HG03571 (cell line): ENCODE results near the gene WASHC1.
"Not testable (repeated sequence)": the region's sequence is repeated elsewhere in the genome, so short reads cannot be mapped to it uniquely, and the experiment has no call there.

Experiments used
- ATAC-seq: cut with Tn5 transposase; IDR thresholded peaks from one replicate; pipeline ENCODE4 v1.9.1; 2021; ENCODE audit not compliant: unreplicated experiment

Gene WASHC1, protein sequence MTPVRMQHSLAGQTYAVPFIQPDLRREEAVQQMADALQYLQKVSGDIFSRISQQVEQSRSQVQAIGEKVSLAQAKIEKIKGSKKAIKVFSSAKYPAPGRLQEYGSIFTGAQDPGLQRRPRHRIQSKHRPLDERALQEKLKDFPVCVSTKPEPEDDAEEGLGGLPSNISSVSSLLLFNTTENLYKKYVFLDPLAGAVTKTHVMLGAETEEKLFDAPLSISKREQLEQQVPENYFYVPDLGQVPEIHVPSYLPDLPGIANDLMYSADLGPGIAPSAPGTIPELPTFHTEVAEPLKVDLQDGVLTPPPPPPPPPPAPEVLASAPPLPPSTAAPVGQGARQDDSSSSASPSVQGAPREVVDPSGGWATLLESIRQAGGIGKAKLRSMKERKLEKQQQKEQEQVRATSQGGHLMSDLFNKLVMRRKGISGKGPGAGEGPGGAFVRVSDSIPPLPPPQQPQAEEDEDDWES

DNA sequence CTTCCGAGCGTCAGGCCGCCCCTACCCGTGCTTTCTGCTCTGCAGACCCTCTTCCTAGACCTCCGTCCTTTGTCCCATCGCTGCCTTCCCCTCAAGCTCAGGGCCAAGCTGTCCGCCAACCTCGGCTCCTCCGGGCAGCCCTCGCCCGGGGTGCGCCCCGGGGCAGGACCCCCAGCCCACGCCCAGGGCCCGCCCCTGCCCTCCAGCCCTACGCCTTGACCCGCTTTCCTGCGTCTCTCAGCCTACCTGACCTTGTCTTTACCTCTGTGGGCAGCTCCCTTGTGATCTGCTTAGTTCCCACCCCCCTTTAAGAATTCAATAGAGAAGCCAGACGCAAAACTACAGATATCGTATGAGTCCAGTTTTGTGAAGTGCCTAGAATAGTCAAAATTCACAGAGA is at the start of gene WASHC1:
Gene WASHC1 (minus strand): TSS at position 101 of the 400 bp plus-strand sequence. CDS start 4,457 bp downstream, outside the sequence.
- ATAC-seq = not testable (repeated sequence)

DNA sequence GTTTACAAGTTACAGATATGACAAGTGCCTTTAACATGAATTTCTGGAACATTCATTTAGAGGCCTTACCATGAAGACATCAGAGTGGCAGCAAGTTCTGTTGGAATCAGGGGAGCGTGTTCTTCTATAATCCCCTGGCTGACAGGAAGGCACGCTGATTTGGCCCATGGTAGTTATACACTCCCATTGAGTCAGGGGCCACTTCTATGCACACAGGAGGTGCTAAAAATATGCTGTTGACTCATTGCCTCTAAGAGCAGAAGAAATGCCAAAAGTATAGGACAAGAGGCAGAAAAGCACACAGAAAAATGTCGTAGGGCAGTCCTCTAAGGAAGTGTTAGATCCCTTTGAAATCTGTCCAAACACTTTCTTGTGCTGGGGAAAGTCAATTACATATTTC is 49.1 kb upstream of the WASHC1 start:
- not testable (repeated sequence) for ATAC-seq

DNA sequence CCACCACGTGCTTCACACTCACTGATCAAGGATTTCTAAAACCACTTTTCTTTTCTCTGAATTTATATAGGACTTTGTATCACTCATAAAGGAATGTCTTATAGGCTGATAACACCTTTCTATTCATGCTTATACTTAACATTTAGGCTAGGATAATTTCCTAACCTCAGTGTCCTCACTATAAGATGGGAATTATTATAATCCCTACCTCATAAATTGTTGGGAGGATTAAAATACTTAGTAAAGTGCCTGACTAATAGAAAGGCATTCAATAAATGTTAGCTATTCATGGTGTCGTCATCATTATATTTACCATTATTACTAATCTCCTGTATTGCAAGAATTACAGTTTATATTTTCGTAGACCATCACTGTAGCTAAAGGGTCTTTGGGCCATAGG is 47.1 kb upstream of the WASHC1 start:
- ATAC-seq = not testable (repeated sequence)

DNA sequence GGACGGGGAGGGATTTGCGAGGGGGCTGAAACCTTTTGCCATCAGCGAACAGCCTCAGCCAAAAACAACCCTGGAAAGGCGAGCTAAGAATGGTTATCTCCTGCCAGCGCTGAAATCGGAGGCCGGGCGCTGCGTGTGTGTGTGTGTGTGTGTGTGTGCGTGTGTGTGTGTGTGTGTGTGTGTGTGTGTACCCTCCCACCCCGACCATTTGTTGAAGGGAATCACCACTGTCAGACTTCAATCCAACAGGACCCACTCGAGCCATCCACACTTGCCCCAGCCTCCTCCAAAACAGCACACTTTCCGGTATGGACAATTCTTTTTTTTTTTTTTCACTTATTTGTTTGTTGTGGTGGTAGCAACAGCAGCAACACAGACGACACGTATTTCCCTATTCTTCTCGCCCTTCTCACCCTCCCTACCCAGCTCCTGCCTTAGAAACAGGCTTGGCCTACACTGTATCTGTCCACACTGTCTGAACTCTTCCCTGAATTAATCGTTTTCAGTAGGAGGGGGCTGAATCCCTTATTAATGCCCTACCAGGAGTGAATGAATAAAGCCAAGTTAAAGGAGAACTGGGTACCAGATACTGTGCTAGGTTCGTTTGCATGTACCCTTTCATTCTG is 44.8 kb upstream of the WASHC1 start:
- not testable (repeated sequence) for ATAC-seq

DNA sequence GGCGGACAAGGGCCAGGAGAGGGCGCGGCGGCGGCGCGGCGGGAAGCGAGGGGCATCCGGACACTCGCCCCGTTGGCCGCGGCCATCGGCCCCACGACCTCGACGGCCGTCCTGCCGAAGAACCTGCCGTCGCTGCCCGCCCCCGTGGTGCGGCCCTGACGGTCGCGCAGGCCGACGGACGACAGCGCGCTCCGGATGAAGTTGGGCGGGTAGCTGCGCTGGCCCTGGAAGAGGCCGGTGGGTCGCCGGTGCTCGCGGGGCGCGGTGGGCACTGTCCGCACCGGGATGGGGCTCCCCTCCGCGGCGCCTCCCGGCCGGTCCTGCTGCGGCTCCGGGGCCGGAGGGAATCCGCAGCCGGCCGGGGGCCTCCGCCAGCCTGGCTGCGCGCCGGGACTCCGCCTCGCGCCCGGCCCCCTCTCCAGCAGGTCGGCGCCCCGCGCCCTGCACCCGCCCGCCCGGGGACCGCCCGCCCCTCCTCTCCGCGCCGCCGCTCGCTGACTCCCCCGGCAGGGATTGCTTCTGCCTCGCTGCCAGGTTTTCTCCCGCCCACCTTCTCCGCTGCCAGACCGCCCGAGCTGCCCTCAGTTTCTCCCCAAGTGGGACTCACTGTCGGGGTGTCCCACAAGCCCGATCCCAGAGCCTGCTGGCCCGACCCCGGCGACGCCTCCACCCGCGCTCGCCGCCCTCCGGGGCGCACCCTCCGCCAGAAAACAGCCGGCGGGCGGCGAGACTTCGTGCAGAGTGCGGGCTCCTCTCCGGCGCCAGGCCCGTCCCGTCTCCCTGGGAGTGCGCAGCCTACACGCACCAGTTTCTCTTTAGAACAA is 44.0 kb upstream of the WASHC1 start:
- not testable (repeated sequence) for ATAC-seq

DNA sequence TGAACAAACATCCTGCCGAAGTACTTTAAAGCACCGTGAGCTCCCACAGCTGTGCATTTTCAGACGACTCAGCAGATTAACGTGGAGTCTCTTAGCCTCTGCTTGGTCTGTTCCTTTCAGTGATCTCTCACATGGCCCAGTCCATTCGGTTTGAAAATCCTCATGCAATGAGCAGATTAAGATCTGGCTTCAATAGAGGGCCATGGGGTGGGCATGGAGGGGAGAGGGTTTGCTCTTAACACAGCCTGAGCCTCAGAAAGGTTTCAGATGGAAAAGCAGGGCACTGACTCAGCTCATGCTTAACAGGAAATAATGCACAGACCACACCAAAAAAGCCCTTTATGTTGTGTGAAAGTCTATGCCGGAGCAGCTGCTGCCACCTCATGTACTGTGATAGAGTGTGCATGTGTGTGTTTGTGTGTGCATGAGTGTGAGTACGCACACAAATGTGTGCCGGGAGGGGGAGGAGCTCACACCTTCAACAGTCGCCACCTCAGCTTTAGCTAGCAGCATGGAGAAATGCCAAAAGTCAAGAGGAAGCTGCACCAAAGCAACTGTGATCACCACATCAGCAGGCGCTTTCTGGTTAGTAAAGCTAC is 33.9 kb upstream of the WASHC1 start:
- not testable (repeated sequence) for ATAC-seq

DNA sequence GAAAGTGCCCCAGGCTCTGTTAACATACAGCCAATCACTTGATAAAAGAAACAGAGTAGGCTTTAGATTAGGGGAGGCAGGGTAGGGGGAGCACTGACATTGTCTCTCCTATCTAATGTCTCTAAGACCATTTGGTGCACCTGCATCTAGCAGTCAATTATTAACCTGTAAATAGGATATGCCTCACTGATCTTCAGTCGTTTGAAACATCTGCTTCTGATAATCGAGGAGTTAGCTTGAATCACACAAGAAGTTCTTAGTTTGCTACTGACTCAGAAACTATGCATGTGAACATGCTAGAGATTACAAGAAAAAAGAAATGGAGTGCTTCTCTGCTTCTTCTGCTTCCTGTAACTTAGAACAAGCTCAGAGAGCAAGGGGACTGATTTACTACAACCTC is 23.4 kb upstream of the WASHC1 start:
- peak; percentile 88 for ATAC-seq

DNA sequence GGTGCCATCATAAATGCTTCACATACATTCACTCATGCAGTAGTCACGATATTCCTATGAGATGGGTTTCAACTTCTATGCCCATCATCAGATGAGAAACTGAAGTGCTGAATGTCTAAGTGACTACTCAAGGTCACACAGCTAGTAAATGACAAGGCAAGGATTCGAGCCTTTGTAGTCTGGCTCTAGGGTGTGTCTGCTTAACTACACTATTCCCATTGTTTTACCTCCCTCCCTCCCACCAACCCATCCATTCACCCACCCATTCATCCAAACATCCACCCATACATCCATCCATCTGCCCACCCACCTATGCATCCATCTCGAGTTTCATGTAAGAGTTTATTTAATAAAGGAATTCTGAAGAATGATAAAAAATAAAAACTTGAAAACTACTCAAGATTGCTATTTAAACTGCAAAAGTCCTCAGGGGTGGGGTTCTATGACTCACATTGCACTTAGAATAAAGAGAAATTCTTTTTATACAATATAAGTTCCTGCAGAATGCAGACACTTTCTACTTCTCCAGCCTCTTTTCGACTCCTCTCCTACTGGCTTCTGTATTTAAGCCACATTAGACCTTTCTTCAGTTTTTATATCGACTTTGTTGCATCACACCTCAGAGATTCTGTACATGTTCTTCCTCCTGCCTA is 19.1 kb upstream of the WASHC1 start:
- not testable (repeated sequence) for ATAC-seq

DNA sequence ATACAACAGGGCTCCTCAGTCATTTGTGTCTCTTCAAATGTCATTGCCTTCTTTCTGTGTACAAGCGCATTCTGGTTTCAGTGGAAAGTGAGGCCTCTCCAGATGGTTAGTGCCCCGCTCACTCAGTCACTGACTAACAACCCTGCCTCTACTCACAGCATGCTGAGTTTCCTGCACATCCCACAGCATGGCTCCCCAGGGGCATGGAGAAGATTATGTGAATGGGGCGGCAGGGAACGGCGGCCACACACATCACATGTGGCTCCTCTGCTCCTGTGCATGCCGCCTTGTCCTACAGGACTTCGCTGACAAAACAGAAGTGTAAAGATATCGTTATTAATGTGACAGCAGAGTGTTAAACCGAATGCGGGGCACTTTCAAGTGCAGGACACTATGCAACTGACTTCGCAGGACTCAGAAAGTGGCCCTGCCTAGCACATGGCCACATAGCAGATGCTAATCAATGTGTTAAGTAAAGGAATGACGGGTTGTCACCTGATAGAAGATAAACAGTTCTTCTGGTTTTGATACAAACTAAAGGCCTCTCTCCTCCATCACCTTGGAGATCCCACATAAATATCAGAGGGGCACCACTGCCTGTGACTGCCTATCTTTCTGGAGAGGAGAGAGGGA is 17.5 kb upstream of the WASHC1 start:
- not testable (repeated sequence) for ATAC-seq

DNA sequence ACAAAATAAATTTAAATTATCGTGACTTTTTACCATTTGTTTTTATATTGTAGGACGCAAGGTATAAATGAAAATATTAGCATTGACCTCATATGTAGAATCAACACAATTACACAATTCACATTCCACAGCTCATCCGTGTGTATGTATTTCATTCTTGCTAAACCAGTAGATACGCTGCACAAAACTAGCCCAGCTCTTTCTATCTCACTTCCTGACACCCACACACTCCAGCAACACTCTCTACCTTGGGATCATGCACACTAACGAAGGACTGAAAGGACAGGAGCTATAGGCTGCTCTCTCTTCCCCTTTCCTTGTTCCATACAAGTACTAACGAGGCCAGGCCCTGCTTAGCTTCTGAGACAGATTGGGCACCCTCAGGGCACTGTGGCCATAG is 16.9 kb upstream of the WASHC1 start:
- not testable (repeated sequence) for ATAC-seq

DNA sequence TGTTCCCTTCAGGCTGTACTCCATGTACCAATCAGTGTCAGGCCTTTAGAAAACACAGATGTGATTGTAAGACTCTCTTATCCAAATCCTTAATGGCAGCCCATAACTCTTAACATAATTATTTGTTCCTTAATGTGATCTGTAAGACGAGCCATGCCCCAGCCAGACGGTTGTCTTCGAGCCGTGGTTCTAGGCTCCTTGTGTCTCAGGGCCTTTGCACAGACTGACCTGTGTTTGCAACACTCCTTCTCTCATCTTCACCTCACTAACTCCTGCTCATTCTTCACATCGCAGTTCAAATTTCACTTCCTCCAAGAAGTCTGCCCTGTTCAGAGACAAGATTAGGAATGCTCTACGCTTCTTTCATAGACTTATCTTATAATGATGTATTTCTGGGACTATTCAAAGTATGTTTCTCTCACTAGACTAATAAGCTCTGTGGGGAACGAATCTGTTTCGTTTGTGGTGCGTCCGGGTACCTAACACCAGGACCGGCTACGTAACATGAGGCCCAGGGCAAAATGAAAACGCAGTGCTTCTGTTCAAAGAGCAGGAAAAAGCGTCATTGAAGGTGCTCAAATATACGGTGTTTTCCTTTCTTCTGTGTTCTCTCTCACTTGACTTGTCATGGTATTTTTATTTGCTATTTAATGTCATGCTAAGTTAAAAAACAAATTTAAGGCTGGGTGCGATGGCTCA is 16.1 kb upstream of the WASHC1 start:
- not testable (repeated sequence) for ATAC-seq

DNA sequence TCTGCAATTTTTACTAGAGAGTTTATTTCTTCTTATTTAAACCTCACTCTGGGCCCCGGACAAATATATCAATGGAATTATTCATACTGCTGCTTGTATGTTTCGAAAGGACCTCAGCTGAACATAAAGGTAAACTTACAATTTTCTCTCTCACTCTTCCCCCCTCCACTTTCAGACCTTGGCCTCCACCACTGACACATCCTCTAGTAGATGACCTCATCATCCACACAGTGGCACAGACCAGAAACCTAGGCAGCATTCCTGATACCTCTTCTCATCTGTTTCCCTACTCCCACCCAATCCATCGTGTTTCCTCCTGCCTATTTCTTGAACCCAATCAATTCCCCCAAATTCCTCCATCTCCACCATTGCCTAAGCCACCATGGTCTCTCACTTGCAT is 15.2 kb upstream of the WASHC1 start:
- ATAC-seq = not testable (repeated sequence)

DNA sequence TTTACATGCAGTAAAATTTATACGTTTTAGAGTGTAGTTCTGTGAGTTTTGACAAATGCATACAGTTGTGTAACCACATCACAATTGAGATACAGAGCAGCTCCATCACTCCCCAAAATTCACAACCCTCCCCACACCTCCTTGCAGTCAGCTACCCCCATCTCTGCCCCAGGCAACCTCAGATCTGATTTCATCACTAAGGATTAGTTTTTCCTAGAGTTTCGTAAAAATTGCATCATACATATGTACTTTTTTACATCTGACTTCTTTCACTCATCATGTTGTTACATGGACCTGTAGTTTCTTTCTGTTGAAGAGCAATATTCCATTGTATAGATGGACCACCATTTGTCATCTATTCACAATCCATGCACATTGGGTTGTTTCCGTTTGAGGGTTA is 14.4 kb upstream of the WASHC1 start:
- ATAC-seq = not testable (repeated sequence)

DNA sequence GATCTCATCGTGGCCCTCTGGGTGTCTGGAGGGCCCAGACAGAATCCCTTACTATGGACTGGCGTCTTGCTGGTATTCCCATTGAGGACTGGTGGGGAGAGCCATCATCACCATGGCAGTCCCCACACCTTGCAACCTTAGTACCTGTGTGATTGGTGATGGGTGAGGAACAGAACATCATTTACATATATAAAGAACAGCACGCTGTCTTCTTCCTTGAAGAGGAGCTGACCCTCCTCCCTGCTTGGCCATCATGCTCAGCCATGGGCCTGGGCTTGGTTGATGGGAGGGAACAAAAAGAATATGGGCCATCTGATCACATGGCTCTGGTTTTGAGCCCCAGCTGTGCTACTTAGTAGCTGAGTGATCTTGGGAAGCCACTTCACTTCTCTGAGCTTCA is 13.9 kb upstream of the WASHC1 start:
- not testable (repeated sequence) for ATAC-seq

DNA sequence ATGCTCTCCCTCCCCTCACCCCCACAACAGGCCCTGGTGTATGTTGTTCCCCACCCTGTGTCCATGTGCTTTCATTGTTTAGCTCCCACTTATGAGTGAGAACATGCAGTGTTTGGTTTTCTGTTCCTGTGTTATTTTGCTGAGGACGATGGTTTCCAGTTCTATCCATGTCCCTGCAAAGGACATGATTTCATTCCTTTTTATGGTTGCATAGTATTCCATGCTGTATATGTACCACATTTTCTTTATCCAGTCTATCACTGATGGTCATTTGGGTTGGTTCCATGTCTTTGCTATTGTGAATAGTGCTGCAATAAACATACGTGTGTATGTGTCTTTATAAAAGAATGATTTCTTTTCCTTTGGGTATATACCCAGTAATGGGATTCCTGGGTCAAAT is 12.6 kb upstream of the WASHC1 start:
- not testable (repeated sequence) for ATAC-seq

DNA sequence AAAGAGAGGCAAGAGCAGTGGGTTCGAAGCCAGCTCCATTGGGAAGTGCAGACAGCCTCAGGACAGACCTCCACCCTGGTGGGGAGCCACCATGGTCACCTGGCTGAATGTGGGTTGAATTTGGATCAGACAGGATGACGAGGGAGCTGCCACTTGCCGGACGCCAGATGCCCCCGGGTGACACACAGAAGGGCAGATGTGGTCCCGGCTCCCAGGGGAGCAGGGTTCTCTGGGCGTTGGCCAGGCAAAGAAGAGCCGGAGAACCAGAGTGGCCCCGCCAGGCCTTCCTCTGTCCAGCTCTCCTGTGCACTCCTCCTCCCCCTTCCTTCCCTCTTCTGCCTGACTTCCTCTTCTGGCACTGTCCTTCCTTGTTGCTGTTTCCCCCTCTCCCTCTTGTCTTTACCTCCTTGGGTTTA is 12.0 kb upstream of the WASHC1 start:
- not testable (repeated sequence) for ATAC-seq

DNA sequence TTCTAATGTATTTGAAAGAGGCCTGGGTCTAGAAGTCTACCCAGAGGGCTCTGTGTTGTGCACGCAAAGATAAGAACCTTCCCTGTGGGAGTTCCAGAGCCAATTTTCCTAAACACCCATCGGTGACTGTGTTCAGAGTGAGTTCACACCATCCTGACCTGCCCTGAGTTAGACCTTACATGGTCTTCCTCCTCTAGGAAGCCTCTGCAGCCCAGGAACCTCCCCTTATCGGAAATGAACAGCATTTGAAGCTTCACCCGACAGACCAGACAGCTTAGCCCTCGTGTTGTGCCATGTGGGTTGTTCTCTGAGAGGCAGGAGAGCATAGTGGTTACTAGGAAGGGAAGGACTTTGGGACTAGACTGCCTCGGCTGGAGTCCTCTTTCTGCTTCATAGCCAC is 3.1 kb upstream of the WASHC1 start:
- ATAC-seq = not testable (repeated sequence)

DNA sequence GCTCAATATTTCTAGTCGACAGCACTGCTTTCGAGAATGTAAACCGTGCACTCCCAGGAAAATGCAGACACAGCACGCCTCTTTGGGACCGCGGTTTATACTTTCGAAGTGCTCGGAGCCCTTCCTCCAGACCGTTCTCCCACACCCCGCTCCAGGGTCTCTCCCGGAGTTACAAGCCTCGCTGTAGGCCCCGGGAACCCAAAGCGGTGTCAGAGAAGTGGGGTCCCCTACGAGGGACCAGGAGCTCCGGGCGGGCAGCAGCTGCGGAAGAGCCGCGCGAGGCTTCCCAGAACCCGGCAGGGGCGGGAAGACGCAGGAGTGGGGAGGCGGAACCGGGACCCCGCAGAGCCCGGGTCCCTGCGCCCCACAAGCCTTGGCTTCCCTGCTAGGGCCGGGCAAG is 481 bp downstream of the WASHC1 start:
- ATAC-seq = not testable (repeated sequence)

DNA sequence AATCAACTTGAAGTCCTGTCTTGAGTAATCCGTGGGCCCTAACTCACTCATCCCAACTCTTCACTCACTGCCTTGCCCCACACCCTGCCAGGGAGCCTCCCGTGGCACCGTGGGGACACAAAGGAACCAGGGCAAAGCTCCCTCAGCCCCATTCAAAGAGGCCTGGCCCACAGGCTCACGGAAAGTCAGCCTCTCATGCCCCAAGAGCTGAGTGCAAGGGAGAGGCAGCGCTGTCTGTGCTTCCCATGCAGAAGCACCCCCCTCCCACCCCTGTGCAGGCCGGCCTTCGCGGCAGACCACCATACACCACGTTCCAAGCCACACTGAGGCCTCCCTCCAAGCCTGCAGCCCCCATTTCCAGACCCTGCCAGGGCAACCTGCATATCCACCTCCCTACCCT is 7.6 kb downstream of the WASHC1 start:
- not testable (repeated sequence) for ATAC-seq
